ENCODE results near the gene XRCC3. TPM values are rescaled to one million over a fixed set of nuclear protein-coding genes. Genes with fewer than 3 reads are reported as not detected.
A peak's percentile ranks its signal among the peaks of the same experiment; 100 is the strongest.

XRCC3 gene
- total RNA-seq, 2 experiments from 2014 or later = 43.7 to 46.9 TPM

DNA sequence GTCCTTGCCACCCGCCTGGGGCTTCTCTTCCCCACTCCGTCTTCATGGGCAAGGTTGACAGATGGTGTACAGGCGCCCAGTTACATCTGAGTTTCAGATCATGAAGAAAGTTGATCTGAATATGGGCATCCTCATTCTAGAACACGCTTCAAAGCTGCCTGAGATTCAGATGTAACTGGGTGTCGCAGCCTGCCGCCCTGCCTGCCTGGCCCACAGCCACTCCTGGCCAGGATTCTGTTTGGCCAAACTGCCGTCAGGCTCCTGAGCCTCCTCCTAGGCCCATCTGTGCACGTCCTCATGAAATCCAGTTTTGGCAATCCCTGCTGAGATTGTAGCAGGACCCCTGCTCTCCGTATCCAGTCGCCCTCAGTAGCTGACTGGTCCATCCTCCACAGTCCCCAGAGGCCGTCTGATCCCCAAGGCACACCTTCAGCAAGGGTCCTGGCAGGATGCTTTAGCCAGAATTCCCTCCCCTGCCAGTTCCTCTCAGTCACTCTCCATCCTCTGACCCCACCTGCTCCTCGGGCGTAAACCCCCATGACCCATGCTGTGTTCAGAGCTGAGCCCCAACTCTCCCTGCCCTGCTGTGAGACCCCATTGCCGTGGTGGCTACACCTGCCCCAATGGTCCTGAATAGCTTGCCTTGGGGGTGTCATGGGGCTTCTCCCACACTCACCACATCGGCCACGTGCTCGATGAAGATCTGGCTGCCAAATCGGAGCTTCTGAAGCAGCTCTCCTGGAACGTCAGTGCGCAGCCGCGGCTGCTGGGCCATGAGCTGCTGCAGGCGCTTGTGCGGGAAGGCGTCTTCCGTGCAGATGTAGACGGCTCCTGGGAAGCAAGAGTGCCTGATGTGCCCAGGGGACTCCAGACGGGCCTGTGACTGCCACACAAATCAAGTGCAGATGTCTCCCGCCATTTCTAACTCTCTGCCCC is 12.5 kb downstream of the XRCC3 start:
- intact Hi-C loops (cut with DNase I, micrococcal nuclease) = no loop called here
- Mint-ChIP-seq H3K4me1 (no peaks in the 10 kb centered on the region), H3K27ac (peak overlapping the region; percentile 24), H3K36me3 (ENCODE audit: low read depth) (peaks cover 18% of the 10 kb centered on the region), H3K27me3 (no peaks in the 10 kb centered on the region), H3K4me3 (no peak overlapping the region), H3K9me3 (ENCODE audit: low read depth) (no peaks in the 10 kb centered on the region)
- CTCF ChIA-PET = interaction anchor here (0.7 kb wide), 1 partner anchor 10 kb away, joined by 3 read pairs; no protein-coding TSS in a partner anchor
- DNase-seq (no peak), ATAC-seq (no peak)
- POLR2A ChIA-PET = no interaction called here

DNA sequence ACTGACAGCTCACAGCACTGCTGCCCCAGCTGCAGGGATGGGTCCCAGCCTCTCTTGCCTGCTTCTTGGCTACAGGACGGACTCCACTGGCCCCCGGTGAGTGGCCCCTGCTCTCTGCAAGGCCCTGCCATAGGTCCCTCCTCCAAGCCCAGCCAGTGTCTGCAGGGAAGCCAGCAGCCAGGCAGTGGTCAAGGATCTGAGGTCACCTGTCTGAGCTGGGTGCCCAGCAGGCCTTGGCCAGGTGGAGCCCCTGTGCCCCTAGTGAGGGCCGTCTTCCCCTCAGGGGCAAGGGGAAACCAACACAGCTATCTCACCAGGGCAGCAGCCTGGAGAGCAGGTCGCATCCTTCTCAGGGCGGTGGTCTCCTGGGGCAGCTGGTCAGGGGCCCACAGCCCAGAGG is 13.2 kb downstream of the XRCC3 start:
- intact Hi-C loops (cut with DNase I, micrococcal nuclease) = no loop called here
- POLR2A ChIA-PET = interaction anchor here (1.2 kb wide), 1 partner anchor 13 kb away, joined by 3 read pairs; the partner anchor contains the start of genes XRCC3 and ZFYVE21
- ATAC-seq (no peak), DNase-seq (no peak)
- no peaks in the 10 kb centered on the region for H3K4me1 Mint-ChIP-seq
- no peaks in the 10 kb centered on the region for H3K27me3 Mint-ChIP-seq
- no peak overlapping the region for H3K4me3 Mint-ChIP-seq
- H3K36me3 Mint-ChIP-seq (ENCODE audit: low read depth) = peaks cover 18% of the 10 kb centered on the region
- CTCF ChIA-PET = no interaction called here
- no peak overlapping the region for H3K27ac Mint-ChIP-seq
- H3K9me3 Mint-ChIP-seq (ENCODE audit: low read depth) = no peaks in the 10 kb centered on the region

DNA sequence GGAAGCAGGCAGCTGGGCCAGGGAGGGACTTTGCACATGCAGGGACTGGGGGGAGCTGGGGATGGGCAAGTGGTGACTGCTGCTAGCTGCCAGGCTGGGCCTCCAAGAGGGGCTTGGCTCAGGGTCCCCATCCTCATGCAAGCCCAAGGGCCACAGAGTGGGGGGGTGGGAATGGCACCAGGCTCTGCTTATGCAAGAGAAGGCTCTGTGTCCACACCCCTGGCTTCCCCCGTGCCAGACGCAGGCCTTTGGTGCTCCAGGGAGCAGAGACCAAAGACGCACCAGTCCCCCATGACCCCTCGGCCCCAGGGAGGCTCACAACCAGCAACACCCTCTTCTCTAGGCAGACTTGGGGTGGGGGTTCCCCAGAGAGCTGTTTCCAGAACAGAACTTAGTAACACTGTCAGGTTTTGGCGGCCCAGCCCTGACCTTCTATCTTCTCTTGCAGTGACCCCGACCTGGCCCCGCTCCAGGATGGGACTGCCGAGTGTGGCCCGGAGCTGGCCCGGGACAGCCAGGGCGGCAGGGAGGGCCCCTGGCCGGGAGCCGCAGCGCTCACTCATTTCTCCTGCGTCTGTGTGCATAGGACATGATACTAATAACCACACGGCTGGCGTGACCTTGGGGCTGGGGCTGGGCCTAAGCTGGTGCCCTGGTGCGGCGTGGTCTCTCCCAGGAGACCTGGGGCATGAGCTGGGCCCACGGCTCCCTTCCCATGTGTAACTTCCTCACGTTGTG is 14.3 kb downstream of the XRCC3 start:
- H3K4me1 Mint-ChIP-seq = no peaks in the 10 kb centered on the region
- POLR2A ChIA-PET = interaction anchor here (1.2 kb wide), 1 partner anchor 15 kb away, joined by 3 read pairs; the partner anchor contains the start of genes XRCC3 and ZFYVE21
- H3K9me3 Mint-ChIP-seq (ENCODE audit: low read depth) = no peaks in the 10 kb centered on the region
- no peaks in the 10 kb centered on the region for H3K27me3 Mint-ChIP-seq
- no peak overlapping the region for H3K4me3 Mint-ChIP-seq
- ATAC-seq = peak; percentile 23
- H3K36me3 Mint-ChIP-seq (ENCODE audit: low read depth) = peaks cover 18% of the 10 kb centered on the region
- no peak overlapping the region for H3K27ac Mint-ChIP-seq
- DNase-seq = no peak
- intact Hi-C loops (cut with DNase I, micrococcal nuclease) = no loop called here
- CTCF ChIA-PET = no interaction called here

DNA sequence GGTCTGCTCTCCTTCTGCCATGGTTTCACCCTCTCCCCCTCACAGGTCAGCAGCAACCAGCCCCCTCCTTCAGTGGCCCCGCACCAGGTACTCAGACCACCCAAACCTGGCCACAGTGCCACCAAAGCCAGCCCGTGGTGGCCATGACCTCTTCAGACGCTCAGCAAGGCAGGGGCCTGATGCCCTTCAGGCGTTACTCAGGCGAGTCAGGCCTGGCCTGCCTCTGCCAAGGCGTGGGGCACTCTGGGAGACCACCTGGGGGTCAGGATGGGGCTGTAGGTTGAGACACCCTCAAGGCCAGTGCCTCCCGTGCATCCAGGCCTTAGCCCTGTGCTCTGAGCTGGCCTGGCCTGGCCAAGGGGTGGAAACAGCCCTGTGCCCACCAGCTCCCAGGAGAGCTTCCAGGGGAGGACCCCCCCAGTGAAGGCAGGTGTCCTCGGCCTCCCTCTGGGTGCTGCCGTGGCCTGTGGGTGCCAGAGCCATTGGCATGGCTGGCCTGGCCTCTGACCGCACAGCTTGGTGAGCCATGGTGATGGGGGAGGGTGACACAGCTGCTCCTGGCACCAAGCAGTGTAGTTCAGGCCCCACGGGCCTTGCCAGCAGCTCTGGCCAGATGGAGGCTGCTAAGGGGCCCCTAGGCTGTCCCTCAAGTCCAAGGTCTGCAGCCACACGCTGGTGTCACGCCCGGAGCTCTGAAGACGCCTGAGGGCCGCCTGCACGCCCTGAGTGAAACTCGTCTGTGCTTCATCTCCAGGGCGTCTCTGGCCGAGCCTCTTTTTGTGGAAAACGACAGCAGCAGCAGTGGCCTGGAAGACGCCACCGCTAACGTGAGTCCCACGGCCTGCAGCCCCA is 15.1 kb downstream of the XRCC3 start:
- intact Hi-C loops (cut with DNase I, micrococcal nuclease) = no loop called here
- Mint-ChIP-seq H3K27me3 (no peaks in the 10 kb centered on the region), H3K36me3 (ENCODE audit: low read depth) (peaks cover 16% of the 10 kb centered on the region), H3K27ac (no peak overlapping the region), H3K4me3 (no peak overlapping the region), H3K4me1 (no peaks in the 10 kb centered on the region), H3K9me3 (ENCODE audit: low read depth) (no peaks in the 10 kb centered on the region)
- ChIA-PET CTCF (no interaction called here), POLR2A (no interaction called here)
- ATAC-seq (no peak), DNase-seq (no peak)

DNA sequence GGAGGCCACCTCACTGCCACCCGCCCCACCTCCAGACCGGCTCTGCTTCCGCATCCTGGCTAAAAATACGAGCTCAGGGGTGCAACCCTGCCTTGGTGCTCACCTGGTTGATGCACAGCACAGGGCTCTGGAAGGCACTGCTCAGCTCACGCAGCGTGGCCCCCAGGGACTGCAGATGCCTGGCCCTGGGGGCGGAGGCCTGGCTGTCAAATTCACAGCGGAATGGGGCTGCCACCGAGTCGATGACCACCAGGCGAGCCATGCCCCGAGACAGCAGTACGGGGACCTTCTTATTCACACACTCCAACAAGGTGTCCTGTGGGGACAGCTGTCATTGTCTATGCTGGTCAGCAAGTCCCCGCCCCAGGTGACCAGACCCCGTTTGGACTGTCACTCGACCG is 16.0 kb downstream of the XRCC3 start:
- ChIA-PET POLR2A (no interaction called here), CTCF (no interaction called here)
- no peak for ATAC-seq
- no peak overlapping the region for H3K4me3 Mint-ChIP-seq
- intact Hi-C loops (cut with DNase I, micrococcal nuclease) = no loop called here
- peaks cover 13% of the 10 kb centered on the region for H3K36me3 Mint-ChIP-seq (ENCODE audit: low read depth)
- H3K27ac Mint-ChIP-seq = no peak overlapping the region
- DNase-seq = no peak
- H3K27me3 Mint-ChIP-seq = no peaks in the 10 kb centered on the region
- no peaks in the 10 kb centered on the region for H3K4me1 Mint-ChIP-seq
- no peaks in the 10 kb centered on the region for H3K9me3 Mint-ChIP-seq (ENCODE audit: low read depth)

DNA sequence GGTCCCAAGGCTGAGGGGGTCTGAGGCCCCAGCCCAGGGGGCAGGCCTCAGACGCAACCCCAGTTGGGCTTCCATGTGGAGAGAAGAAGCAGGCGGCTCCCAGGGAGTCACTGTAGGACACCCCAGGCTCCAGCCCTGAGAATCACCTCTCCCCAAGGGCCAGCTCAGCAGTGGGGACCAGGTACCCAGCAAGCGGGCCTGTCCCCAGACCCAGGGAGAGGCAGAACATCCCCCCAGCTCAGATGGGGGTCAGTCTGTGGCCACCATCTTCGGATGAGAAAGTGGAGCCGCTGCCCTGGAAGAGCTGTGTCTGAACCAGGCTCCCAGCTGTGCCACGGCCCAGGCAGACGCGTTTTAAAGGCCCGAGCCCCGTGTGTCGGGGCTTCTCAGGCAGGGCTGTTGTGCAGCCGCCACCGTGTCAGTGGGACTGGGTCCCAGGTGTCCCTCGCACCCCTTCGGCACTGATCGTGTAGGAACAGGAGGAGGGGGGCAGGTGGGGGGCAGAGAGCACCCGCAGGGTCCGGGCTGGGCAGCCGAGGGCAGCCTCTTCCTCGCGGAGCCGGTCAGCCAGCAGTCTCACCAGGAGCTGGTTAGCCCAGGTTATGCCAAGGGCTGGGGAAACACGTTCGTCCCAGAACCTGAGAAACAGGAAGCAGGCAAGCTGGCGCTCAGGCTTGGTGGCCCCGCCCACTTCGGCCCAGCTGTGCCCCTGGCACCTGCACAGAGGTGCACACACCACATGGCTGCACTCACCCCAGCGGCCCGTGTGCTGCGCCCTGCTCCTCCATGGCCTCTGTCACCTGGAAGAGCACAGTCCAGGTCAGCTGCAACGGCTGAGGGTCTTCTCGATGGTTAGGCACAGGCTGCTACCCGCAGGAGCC is 16.6 kb downstream of the XRCC3 start:
- H3K9me3 Mint-ChIP-seq (ENCODE audit: low read depth) = no peaks in the 10 kb centered on the region
- ATAC-seq (no peak), DNase-seq (no peak)
- intact Hi-C loops (cut with DNase I, micrococcal nuclease) = no loop called here
- ChIA-PET POLR2A (no interaction called here), CTCF (no interaction called here)
- H3K27me3 Mint-ChIP-seq = no peaks in the 10 kb centered on the region
- no peak overlapping the region for H3K4me3 Mint-ChIP-seq
- no peak overlapping the region for H3K27ac Mint-ChIP-seq
- H3K4me1 Mint-ChIP-seq = no peaks in the 10 kb centered on the region
- peaks cover 11% of the 10 kb centered on the region for H3K36me3 Mint-ChIP-seq (ENCODE audit: low read depth)

DNA sequence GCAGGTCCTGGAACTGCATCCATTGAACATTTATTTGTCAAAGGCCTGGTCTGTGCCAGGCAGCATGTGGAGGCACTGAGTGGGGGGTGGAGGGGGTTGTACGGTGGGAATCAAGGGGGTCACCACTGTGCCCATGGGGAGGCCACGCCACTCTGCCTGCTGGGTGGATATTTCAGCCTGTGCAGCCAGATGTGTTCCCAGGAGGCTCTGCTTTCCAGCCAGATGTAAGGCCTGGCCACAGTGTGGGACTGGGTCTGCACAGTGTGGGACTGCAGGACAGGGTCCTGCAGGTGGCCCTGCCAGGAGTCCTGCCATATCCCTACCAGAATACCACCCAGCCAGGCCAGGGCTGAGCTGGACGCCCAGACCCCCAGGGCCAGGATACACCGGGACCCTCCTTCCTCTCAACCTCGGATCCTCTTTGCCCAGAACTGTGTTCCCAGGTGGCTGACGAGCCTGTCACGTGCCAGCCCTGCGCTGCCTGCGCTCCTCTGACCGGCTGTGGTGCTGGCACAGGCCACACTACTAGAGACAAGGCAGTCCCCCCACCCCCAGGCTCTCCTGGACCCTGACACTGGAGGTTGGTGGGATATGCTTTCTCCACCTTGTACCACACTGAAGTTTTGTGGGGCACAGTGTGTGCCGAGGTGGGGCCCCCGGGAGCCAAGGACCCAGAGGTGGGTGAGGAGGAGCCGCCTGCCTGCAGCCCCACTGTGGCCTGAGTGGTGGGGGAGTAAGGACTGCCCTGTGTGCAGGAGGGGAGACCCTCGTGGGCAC is 17.5 kb downstream of the XRCC3 start:
- Mint-ChIP-seq H3K27me3 (no peaks in the 10 kb centered on the region), H3K27ac (no peak overlapping the region), H3K36me3 (ENCODE audit: low read depth) (peaks cover 10% of the 10 kb centered on the region), H3K4me3 (no peak overlapping the region), H3K4me1 (no peaks in the 10 kb centered on the region), H3K9me3 (ENCODE audit: low read depth) (no peaks in the 10 kb centered on the region)
- CTCF ChIA-PET = no interaction called here
- ATAC-seq = no peak
- DNase-seq = no peak
- intact Hi-C loops (cut with DNase I, micrococcal nuclease) = no loop called here
- POLR2A ChIA-PET = interaction anchor here (0.7 kb wide), 1 partner anchor 17 kb away, joined by 3 read pairs; no protein-coding TSS in a partner anchor

DNA sequence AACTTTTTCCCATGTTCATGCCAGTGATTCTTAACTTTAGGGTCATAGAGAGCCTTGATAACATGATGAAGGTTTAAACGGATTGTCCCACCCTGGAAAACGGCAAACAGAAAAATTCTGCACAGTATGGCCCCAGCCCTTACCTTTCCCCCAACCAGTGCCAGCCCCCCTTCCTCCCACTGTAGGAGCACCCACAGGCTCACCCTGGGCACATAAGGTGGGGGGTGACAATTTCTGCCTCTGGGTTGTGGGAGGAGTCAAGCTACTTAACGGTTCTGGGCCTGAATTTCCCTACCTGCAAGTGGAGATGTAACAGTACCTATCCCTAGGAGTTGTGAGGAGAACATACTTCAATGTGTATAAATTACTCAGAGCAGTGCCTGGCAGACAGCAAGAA is 18.0 kb downstream of the XRCC3 start:
- Mint-ChIP-seq H3K27ac (no peak overlapping the region), H3K9me3 (ENCODE audit: low read depth) (no peaks in the 10 kb centered on the region), H3K27me3 (no peaks in the 10 kb centered on the region), H3K4me3 (no peak overlapping the region), H3K36me3 (ENCODE audit: low read depth) (peaks cover 6% of the 10 kb centered on the region), H3K4me1 (no peaks in the 10 kb centered on the region)
- intact Hi-C loops (cut with DNase I, micrococcal nuclease) = no loop called here
- no peak for ATAC-seq
- ChIA-PET POLR2A (interaction anchor here (0.7 kb wide), 1 partner anchor 17 kb away, joined by 3 read pairs; no protein-coding TSS in a partner anchor), CTCF (no interaction called here)
- DNase-seq = no peak

DNA sequence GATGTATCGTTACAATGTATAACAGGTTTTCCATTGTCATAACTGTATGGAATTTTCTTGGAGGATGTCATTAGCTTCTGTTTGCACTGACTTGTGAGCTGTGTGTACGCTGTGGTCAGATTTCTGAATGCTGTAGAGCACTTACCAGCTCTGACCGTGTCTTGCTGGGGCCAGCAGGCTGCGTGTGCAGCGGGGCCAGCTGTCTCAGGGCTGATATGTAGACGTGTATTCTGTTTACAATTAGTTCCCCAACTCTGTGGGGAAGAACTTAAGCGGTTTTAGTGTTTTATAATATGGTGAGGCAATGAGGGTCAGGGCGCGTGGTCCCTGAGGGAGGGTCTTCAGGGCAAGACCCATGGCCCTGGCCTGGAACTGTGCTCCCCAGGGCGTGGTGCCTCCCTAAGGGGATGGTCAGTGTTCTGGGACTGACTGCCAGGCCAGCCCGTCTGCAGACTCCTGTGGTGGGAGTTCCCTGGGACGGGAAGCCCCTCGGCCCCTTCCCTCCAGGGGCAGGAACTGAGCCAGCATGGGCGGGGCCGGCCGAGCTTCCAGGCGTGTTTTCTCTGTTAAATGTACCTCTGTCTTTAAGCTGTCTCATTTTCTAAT is 18.7 kb downstream of the XRCC3 start:
- ChIA-PET CTCF (no interaction called here), POLR2A (no interaction called here)
- intact Hi-C loops (cut with DNase I, micrococcal nuclease) = no loop called here

DNA sequence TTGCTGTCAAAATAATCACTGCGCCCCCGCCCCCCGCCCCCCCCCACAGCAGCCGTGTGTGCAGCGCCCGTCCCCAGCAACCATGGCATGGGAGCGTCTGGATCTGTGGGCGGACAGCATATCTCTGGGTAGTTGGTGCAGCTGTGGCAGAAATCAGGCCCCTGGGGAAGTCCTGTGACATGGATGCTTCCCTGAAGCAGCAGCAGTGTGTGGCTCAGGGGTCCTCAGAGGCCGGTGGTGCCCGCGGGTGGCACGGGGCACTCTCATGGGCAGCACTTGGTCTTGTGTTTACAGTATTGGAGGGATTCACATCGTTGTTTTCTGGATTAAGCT is 19.2 kb downstream of the XRCC3 start:
- Mint-ChIP-seq H3K27me3 (no peaks in the 10 kb centered on the region), H3K9me3 (ENCODE audit: low read depth) (no peaks in the 10 kb centered on the region), H3K27ac (no peak overlapping the region), H3K4me1 (no peaks in the 10 kb centered on the region), H3K36me3 (ENCODE audit: low read depth) (peaks cover 5% of the 10 kb centered on the region), H3K4me3 (no peak overlapping the region)
- ChIA-PET CTCF (no interaction called here), POLR2A (interaction anchor here (0.6 kb wide), 1 partner anchor 9 kb away, joined by 3 read pairs; no protein-coding TSS in a partner anchor)
- intact Hi-C loops (cut with DNase I, micrococcal nuclease) = no loop called here
- DNase-seq (no peak), ATAC-seq (no peak)

More for the DNA sequence above, 18.7 kb downstream of the XRCC3 start:
- Mint-ChIP-seq H3K36me3 (ENCODE audit: low read depth) (peaks cover 5% of the 10 kb centered on the region), H3K27ac (no peak overlapping the region), H3K9me3 (ENCODE audit: low read depth) (no peaks in the 10 kb centered on the region), H3K27me3 (no peaks in the 10 kb centered on the region), H3K4me3 (no peak overlapping the region), H3K4me1 (no peaks in the 10 kb centered on the region)
- ATAC-seq = no peak
- DNase-seq = no peak
